OCI-LY7 (cell line): ENCODE measurements around the gene SMYD3.

Source experiments
- EZH2phosphoT487 ChIP-seq: fragments of 200-600 bp; sonication (generic); IDR thresholded peaks from 2 replicates; pipeline ENCODE4 v1.6.1; 2018; ENCODE audit warnings: low read depth, borderline replicate concordance, mild to moderate bottlenecking, mixed run types, antibody characterized with exemption, low read length, moderate library complexity, mixed read lengths
- TF ChIP-seq, protein P1 (sequence below): fragments of 200-600 bp; sonication (generic); conservative IDR thresholded peaks from 2 replicates; pipeline ENCODE4 v1.5.1; 2014; ENCODE audit warnings: mild to moderate bottlenecking, antibody characterized with exemption, low read length, moderate library complexity, mixed read lengths

DNA sequence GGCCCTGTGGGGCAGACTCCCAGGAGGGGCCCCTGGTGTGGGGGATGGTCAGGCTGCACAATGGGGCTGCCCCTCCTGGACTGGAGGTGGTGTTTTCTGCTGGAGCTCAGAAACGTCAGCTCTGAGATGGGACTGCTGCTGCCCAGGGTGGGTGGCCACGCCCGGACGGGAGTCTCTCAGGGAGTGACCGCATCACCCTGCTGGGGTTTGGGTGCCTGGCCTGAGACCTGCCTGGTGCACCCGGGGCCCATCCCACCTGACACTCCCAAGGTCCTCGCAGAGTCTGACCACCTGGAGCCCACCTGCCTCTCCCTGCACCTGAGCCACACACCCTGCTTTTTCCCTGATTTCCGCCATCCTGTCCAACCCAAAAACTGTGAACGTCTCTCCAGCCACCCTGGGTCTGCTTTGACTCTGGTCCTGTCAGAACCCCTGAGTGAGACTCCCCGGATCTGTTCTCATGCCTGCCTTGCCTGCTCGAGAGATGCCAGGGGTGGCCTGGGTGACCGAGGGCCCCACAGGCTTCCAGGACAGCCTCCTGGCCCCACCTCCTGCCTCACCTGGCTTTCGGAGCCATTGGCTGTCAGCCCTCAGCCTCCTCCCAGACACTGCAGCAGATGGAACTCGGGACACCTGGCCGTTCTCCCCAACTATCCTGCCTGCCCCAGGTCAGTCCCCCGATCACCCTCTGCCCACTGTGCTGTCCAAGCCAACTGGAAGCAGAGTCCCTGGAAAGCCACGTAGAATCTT is 11.6 kb upstream of the SMYD3 start:
- TF ChIP-seq, protein P1, sequence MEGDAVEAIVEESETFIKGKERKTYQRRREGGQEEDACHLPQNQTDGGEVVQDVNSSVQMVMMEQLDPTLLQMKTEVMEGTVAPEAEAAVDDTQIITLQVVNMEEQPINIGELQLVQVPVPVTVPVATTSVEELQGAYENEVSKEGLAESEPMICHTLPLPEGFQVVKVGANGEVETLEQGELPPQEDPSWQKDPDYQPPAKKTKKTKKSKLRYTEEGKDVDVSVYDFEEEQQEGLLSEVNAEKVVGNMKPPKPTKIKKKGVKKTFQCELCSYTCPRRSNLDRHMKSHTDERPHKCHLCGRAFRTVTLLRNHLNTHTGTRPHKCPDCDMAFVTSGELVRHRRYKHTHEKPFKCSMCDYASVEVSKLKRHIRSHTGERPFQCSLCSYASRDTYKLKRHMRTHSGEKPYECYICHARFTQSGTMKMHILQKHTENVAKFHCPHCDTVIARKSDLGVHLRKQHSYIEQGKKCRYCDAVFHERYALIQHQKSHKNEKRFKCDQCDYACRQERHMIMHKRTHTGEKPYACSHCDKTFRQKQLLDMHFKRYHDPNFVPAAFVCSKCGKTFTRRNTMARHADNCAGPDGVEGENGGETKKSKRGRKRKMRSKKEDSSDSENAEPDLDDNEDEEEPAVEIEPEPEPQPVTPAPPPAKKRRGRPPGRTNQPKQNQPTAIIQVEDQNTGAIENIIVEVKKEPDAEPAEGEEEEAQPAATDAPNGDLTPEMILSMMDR, result no peak
- TF ChIP-seq EZH2phosphoT487, result no peak
